HepG2 (cell line): ENCODE measurements around the gene GPC2. TPM values are rescaled to one million over a fixed set of nuclear protein-coding genes. Genes with fewer than 3 reads are reported as not detected.
A peak's percentile ranks its signal among the peaks of the same experiment; 100 is the strongest.

ENCODE experiments used
- ATAC-seq: fragments of 200-7000 bp; cut with Tn5 transposase; 3 replicates; pipeline ENCODE4 v1.9.1; 2020; ENCODE audit warnings: mild to moderate bottlenecking, moderate library complexity
- BruUV-seq: library from RNA; stranded (reverse); fragments of 400-500 nt; replicated peaks from 2 replicates; lab custom pipeline; 2021; lab: Mats Ljungman, UMichigan
- CTCF ChIA-PET: fragments of 300-600 bp; formaldehyde crosslinking; extraction: SDS; loops from one replicate; lab custom pipeline; 2021; ENCODE audit warnings: low total read pairs, inconsistent platforms, low intra/inter-chr PET ratio; lab: Yijun Ruan, JAX
- POLR2A ChIA-PET: fragments of 350-600 bp; sonication (Branson Sonifier 250); formaldehyde crosslinking; loops from one replicate; lab custom pipeline; 2020; ENCODE audit warnings: antibody characterized with exemption, inconsistent platforms; lab: Yijun Ruan, JAX
- DNase-seq: peaks from one replicate; pipeline ENCODE4 v3.0.0-alpha.2; 2015; ENCODE audit warnings: low spot score
- FAIRE-seq: peaks from 3 replicates; lab custom pipeline; 2011; peaks lifted over from hg19 to GRCh38; lab: Jason Lieb, UNC
- H2AFZ ChIP-seq: one replicate; pipeline ENCODE4 v1.6.1; 2011; ENCODE audit warnings: low read length, inconsistent platforms
- H3K27ac ChIP-seq: fragments of 300-600 bp; 3 replicates; pipeline ENCODE4 v1.8.0; 2011; ENCODE audit warnings: mixed run types, mild to moderate bottlenecking, mixed read lengths, low read length, inconsistent platforms; ENCODE audit not compliant: insufficient read depth; ENCODE audit errors: extremely low read length
- H3K27me3 ChIP-seq, 2 experiments: fragments of 200-600 bp in 1 of 2; 2 replicates in 1 of 2; 3 replicates in 1 of 2; pipeline versions ENCODE4 v1.6.0 to v1.8.0; 2011; ENCODE audit warnings: low read length in 2 of 2, mild to moderate bottlenecking in 2 of 2, moderate library complexity in 2 of 2, inconsistent platforms in 1 of 2; ENCODE audit not compliant: insufficient read depth in 2 of 2, control insufficient read depth in 1 of 2
- H3K36me3 ChIP-seq, 2 experiments: fragments of 200-600 bp in 1 of 2; replicated peaks in 1 of 2; 2 replicates in 1 of 2; 3 replicates in 1 of 2; pipeline versions ENCODE4 v1.5.1 to v1.8.0; 2011; ENCODE audit warnings: low read length in 2 of 2, inconsistent platforms in 1 of 2; ENCODE audit not compliant: insufficient read depth in 2 of 2, control insufficient read depth in 1 of 2
- H3K4me1 ChIP-seq: 2 replicates; pipeline ENCODE4 v1.5.1; 2012; ENCODE audit warnings: low read length, inconsistent platforms; ENCODE audit not compliant: insufficient read depth
- H3K4me2 ChIP-seq: 2 replicates; pipeline ENCODE4 v1.6.0; 2011; ENCODE audit warnings: low read depth, low read length, inconsistent platforms
- H3K4me3 ChIP-seq, 3 experiments: fragments of 200-600 bp in 1 of 3; sonication (generic), shearing (Covaris generic) in 1 of 3; replicated peaks in 1 of 3; 2 replicates each; pipeline ENCODE4 v1.5.1; 2011 to 2016; ENCODE audit warnings: low read length in 3 of 3, inconsistent platforms in 2 of 3, low read depth in 2 of 3, mild to moderate bottlenecking in 2 of 3, control low read depth in 1 of 3, mixed read lengths in 1 of 3; ENCODE audit not compliant: insufficient read depth in 1 of 3
- H3K79me2 ChIP-seq: one replicate; pipeline ENCODE4 v1.6.1; 2011; ENCODE audit warnings: low read length, inconsistent platforms; ENCODE audit not compliant: insufficient read depth
- H3K9ac ChIP-seq: 2 replicates; pipeline ENCODE4 v1.6.0; 2011; ENCODE audit warnings: mild to moderate bottlenecking, low read depth, low read length, inconsistent platforms; ENCODE audit not compliant: insufficient read depth
- H3K9me3 ChIP-seq: 2 replicates; pipeline ENCODE4 v1.5.1; 2012; ENCODE audit warnings: mild to moderate bottlenecking, low read length
- H4K20me1 ChIP-seq: 2 replicates; pipeline ENCODE4 v1.6.0; 2011; ENCODE audit warnings: inconsistent platforms, mild to moderate bottlenecking, low read length, moderate library complexity; ENCODE audit not compliant: insufficient read depth
- CEBPG ChIP-seq: IDR thresholded peaks from 2 replicates; pipeline ENCODE4 v1.6.1; 2016
- CHD2 ChIP-seq: IDR thresholded peaks from 2 replicates; pipeline ENCODE4 v1.6.1; 2011; ENCODE audit warnings: low read depth, low read length, improper control_type of control experiment
- ELF3 ChIP-seq: IDR thresholded peaks from 2 replicates; pipeline ENCODE4 v1.6.1; 2016; ENCODE audit warnings: missing genetic modification reagents, missing compliant biosample characterization
- GTF3A ChIP-seq: sonication (generic); formaldehyde crosslinking; conservative IDR thresholded peaks from 2 replicates; pipeline ENCODE4 v1.4.0; 2020; ENCODE audit warnings: mild to moderate bottlenecking, missing genetic modification reagents
- KLF16 ChIP-seq, 2 experiments: sonication (generic) in 1 of 2; formaldehyde crosslinking in 1 of 2; IDR thresholded peaks; 2 replicates each; pipeline versions ENCODE4 v1.6.1 to v1.8.0; 2016 to 2023; ENCODE audit warnings: missing genetic modification reagents in 2 of 2, missing compliant biosample characterization in 1 of 2
- MTF1 ChIP-seq: sonication (generic); formaldehyde crosslinking; IDR thresholded peaks from 2 replicates; pipeline ENCODE4 v1.5.0; 2020; ENCODE audit warnings: missing genetic modification reagents
- ZNF264 ChIP-seq: sonication (generic); formaldehyde crosslinking; IDR thresholded peaks from 2 replicates; pipeline ENCODE4 v1.4.0; 2020; ENCODE audit warnings: missing genetic modification reagents
- ZNF44 ChIP-seq: sonication (generic); formaldehyde crosslinking; IDR thresholded peaks from 2 replicates; pipeline ENCODE4 v1.5.1; 2020; ENCODE audit warnings: mild to moderate bottlenecking, missing genetic modification reagents
- WGBS: methylation state at CpG from one replicate; pipeline ENCODE4 v1.1.6; 2017; ENCODE audit warnings: low lambda C conversion rate; 5-methylcytosine and 5-hydroxymethylcytosine counted together
- in situ Hi-C: cut with HindIII; loops from 2 replicates; pipeline ENCODE4 v1.10.0; 2017; ENCODE audit warnings: low pct_unique_long_range_greater_than_20kb; ENCODE audit not compliant: extremely low pct_ligation_motif_present
- intact Hi-C: fragments of 100-400 bp; cut with micrococcal nuclease; formaldehyde crosslinking; loops from one replicate; pipeline ENCODE4 v1.10.0; 2022; ENCODE audit not compliant: unreplicated experiment
- polyA plus RNA-seq, 8 experiments: library from polyadenylated mRNA; depleted of rRNA in 3 of 8; stranded (reverse) in 7 of 8; unstranded in 1 of 8; fragments of >200 nt; fragmentation: Illumina TruSeq in 4 of 8; extraction: Trizol in 4 of 8; gene quantifications; 2 replicates each; pipeline versions ENCODE4 v1.2.1 to v1.2.3, GENCODE V29; 2011 to 2016; ENCODE audit warnings: low read depth in 4 of 8, missing spikeins in 1 of 8, mixed read lengths in 1 of 8; ENCODE audit not compliant: insufficient read depth in 1 of 8
- total RNA-seq, 5 experiments: library from RNA; depleted of rRNA; stranded (reverse); fragments of >200 nt; fragmentation: Illumina TruSeq; extraction: Trizol; gene quantifications; 2 replicates each; pipeline ENCODE4 v1.2.3, GENCODE V29; 2016; ENCODE audit warnings: low read depth in 1 of 5

Gene GPC2
- total and polyA plus RNA-seq, 2 of the 13 experiments (the other 11 are each of a cell fraction or from before 2014, with no cell fraction given) = 0.64 to 0.78 TPM

- TF ChIP-seq ZNF44 (CRISPR knock-in tag) (0 out of 2 replicates have a peak, but pooled peaks have one; percentile 50), ELF3 (0 out of 2 replicates have a peak, but pooled peaks have one; percentile 14), MTF1 (no peak), GTF3A (CRISPR knock-in tag) (no peak), KLF16 (CRISPR knock-in tag; IDR thresholded peaks at IDR 0.05) (peak in 1 of 2 experiments; percentile 49; a peak in 1 of 4 replicates), ZNF264 (CRISPR knock-in tag) (no peak)
- TF ChIP-seq, all 625 proteins: peak for 29
These were observed 44.5 kb downstream of the GPC2 start (continued) for GRCh38 chr7:100132697-100133151.

GRCh38 chr7:100132126-100132525 lies 45.1 kb downstream of the GPC2 start:
- BruUV-seq = no TSS peak
- Histone ChIP-seq H4K20me1 (no peaks in the 10 kb centered on the region), H3K79me2 (no peaks in the 10 kb centered on the region), H2AFZ (no peak overlapping the region), H3K4me2 (no peak overlapping the region; the same call in 1 of the 2 replicates), H3K4me3 (no peak overlapping the region), H3K9ac (no peak overlapping the region), H3K4me1 (peaks cover 31% of the 10 kb centered on the region), H3K27ac (no peak overlapping the region), H3K36me3 (no peaks in the 10 kb centered on the region), H3K27me3 (no peaks in the 10 kb centered on the region), H3K9me3 (no peaks in the 10 kb centered on the region)
- ChIA-PET CTCF (interaction anchor here (1.1 to 1.9 kb wide), 3 partner anchors 9 to 85 kb away, joined by 3 to 17 read pairs (median 3); no protein-coding TSS in a partner anchor), POLR2A (interaction anchor here (1.0 to 1.7 kb wide), 3 partner anchors 17 to 85 kb away, joined by 3 to 6 read pairs (median 4); partner anchors contain the start of genes AP4M1 and LAMTOR4)
- intact Hi-C loops (loop anchor here (2.0 kb wide), 1 partner anchor 85 kb away; no protein-coding TSS in a partner anchor), in situ Hi-C loops (loop anchor here (5.0 kb wide), 1 partner anchor 80 kb away; no protein-coding TSS in a partner anchor)
- TF ChIP-seq CEBPG = no peak
- TF ChIP-seq CHD2 = no peak
- FAIRE-seq (no peak), DNase-seq (no peak), ATAC-seq (no peak)
- WGBS = 55% methylated on average over 7 of the region's 7 CpGs
